SJSA1 (cell line): Measurements from ENCODE around the gene TRAPPC5. TPM values are rescaled to one million over a fixed set of nuclear protein-coding genes. Genes with fewer than 3 reads are reported as not detected.

Experiments
- DNase-seq, 2 experiments: peaks; one replicate each; pipeline ENCODE4 v3.0.0-alpha.2; 2015 to 2020; ENCODE audit warnings: low spot score in 2 of 2, low read depth in 1 of 2
- H3K27ac ChIP-seq: fragments of 250-450 bp; sonication (Bioruptor Pico); 2 replicates; pipeline ENCODE4 v1.5.1; 2020; ENCODE audit warnings: mild to moderate bottlenecking, moderate library complexity
- H3K27me3 ChIP-seq: fragments of 250-450 bp; sonication (Bioruptor Pico); replicated peaks from 2 replicates; pipeline ENCODE4 v1.5.1; 2020; ENCODE audit warnings: mild to moderate bottlenecking, moderate library complexity
- H3K36me3 ChIP-seq: fragments of 250-450 bp; sonication (Bioruptor Pico); 2 replicates; pipeline ENCODE4 v1.5.1; 2020; ENCODE audit warnings: mild to moderate bottlenecking
- H3K4me1 ChIP-seq: fragments of 250-450 bp; sonication (Bioruptor Pico); replicated peaks from 2 replicates; pipeline ENCODE4 v1.6.1; 2021; ENCODE audit warnings: mild to moderate bottlenecking
- H3K4me3 ChIP-seq: fragments of 250-450 bp; sonication (Bioruptor Pico); 2 replicates; pipeline ENCODE4 v1.5.1; 2020; ENCODE audit warnings: mild to moderate bottlenecking
- H3K9me3 ChIP-seq: fragments of 250-450 bp; sonication (Bioruptor Pico); replicated peaks from 2 replicates; pipeline ENCODE4 v1.5.1; 2020; ENCODE audit warnings: mild to moderate bottlenecking
- total RNA-seq: library from RNA; depleted of rRNA; stranded (reverse); fragments of >200 nt; shearing (Covaris generic); gene quantifications from 2 replicates; pipeline ENCODE4 v1.2.3, GENCODE V29; 2014

TRAPPC5 gene
- total RNA-seq, 1 experiment from 2014 or later, result 131 TPM

GRCh38 chr19:7690779-7691258, 10.2 kb downstream of the TRAPPC5 start:
- H3K27ac ChIP-seq, result no peak overlapping the region
- no peak overlapping the region for H3K4me3 ChIP-seq
- no peaks in the 10 kb centered on the region for H3K4me1 ChIP-seq
- no peaks in the 10 kb centered on the region for H3K9me3 ChIP-seq
- H3K36me3 ChIP-seq, result no peaks in the 10 kb centered on the region
- no peaks in the 10 kb centered on the region for H3K27me3 ChIP-seq
- DNase-seq, result no peak

- DNase-seq, result no peak
- H3K27me3 ChIP-seq, result no peaks in the 10 kb centered on the region
- no peak overlapping the region for H3K4me3 ChIP-seq
- H3K4me1 ChIP-seq, result no peaks in the 10 kb centered on the region
- H3K9me3 ChIP-seq, result no peaks in the 10 kb centered on the region
- no peak overlapping the region for H3K27ac ChIP-seq
- H3K36me3 ChIP-seq, result no peaks in the 10 kb centered on the region
These were observed 10.9 kb downstream of the TRAPPC5 start for GRCh38 chr19:7691497-7691896.

- 0 out of 2 replicates have a peak, but pooled peaks cover 1% of the 10 kb centered on the region for H3K27me3 ChIP-seq
- no peaks in the 10 kb centered on the region for H3K36me3 ChIP-seq
- no peak overlapping the region for H3K4me3 ChIP-seq
- no peaks in the 10 kb centered on the region for H3K4me1 ChIP-seq
- no peak for DNase-seq
- no peaks in the 10 kb centered on the region for H3K9me3 ChIP-seq
- H3K27ac ChIP-seq, result no peak overlapping the region
These were observed 11.9 kb downstream of the TRAPPC5 start for GRCh38 chr19:7692417-7693088.

GRCh38 chr19:7694499-7694898, 13.9 kb downstream of the TRAPPC5 start:
- Histone ChIP-seq H3K4me1 (no peaks in the 10 kb centered on the region), H3K9me3 (no peaks in the 10 kb centered on the region), H3K36me3 (no peaks in the 10 kb centered on the region), H3K27me3 (peaks cover 5% of the 10 kb centered on the region; the same call in 1 of the 2 replicates), H3K27ac (no peak overlapping the region), H3K4me3 (no peak overlapping the region)
- no peak for DNase-seq

GRCh38 chr19:7697721-7698287, 17.2 kb downstream of the TRAPPC5 start:
- DNase-seq, result no peak
- Histone ChIP-seq H3K4me1 (no peaks in the 10 kb centered on the region), H3K4me3 (no peak overlapping the region), H3K9me3 (no peaks in the 10 kb centered on the region), H3K27me3 (peaks cover 5% of the 10 kb centered on the region; the same call in 1 of the 2 replicates), H3K36me3 (no peaks in the 10 kb centered on the region), H3K27ac (no peak overlapping the region)

- no peak for DNase-seq
- no peaks in the 10 kb centered on the region for H3K36me3 ChIP-seq
- H3K27me3 ChIP-seq, result peaks cover 5% of the 10 kb centered on the region; the same call in 1 of the 2 replicates
- no peak overlapping the region for H3K4me3 ChIP-seq
- no peak overlapping the region for H3K27ac ChIP-seq
- no peaks in the 10 kb centered on the region for H3K9me3 ChIP-seq
- no peaks in the 10 kb centered on the region for H3K4me1 ChIP-seq
These were observed 17.9 kb downstream of the TRAPPC5 start for GRCh38 chr19:7698583-7698982.

GRCh38 chr19:7699003-7699402, 18.4 kb downstream of the TRAPPC5 start:
- H3K4me3 ChIP-seq, result no peak overlapping the region
- H3K9me3 ChIP-seq, result no peaks in the 10 kb centered on the region
- no peak overlapping the region for H3K27ac ChIP-seq
- DNase-seq, result no peak
- H3K4me1 ChIP-seq, result no peaks in the 10 kb centered on the region
- H3K27me3 ChIP-seq, result peaks cover 5% of the 10 kb centered on the region; the same call in 1 of the 2 replicates
- no peaks in the 10 kb centered on the region for H3K36me3 ChIP-seq

- H3K27ac ChIP-seq, result no peak overlapping the region
- H3K9me3 ChIP-seq, result no peaks in the 10 kb centered on the region
- peaks cover 5% of the 10 kb centered on the region; the same call in 1 of the 2 replicates for H3K27me3 ChIP-seq
- no peak for DNase-seq
- H3K4me1 ChIP-seq, result no peaks in the 10 kb centered on the region
- no peak overlapping the region for H3K4me3 ChIP-seq
- no peaks in the 10 kb centered on the region for H3K36me3 ChIP-seq
These were observed 19.1 kb downstream of the TRAPPC5 start for GRCh38 chr19:7699417-7700401.

- Histone ChIP-seq H3K4me3 (no peak overlapping the region), H3K27me3 (peaks cover 5% of the 10 kb centered on the region; the same call in 1 of the 2 replicates), H3K27ac (no peak overlapping the region), H3K9me3 (no peaks in the 10 kb centered on the region), H3K4me1 (no peaks in the 10 kb centered on the region), H3K36me3 (no peaks in the 10 kb centered on the region)
- DNase-seq, result no peak
These were observed 20.5 kb downstream of the TRAPPC5 start for GRCh38 chr19:7701049-7701653.

- peaks cover 5% of the 10 kb centered on the region; the same call in 1 of the 2 replicates for H3K27me3 ChIP-seq
- no peaks in the 10 kb centered on the region for H3K36me3 ChIP-seq
- no peak for DNase-seq
- H3K4me3 ChIP-seq, result no peak within 1 kb of the TSS
- H3K9me3 ChIP-seq, result no peaks in the 10 kb centered on the region
- H3K27ac ChIP-seq, result no peak within 1 kb of the TSS
- no peaks in the 10 kb centered on the region for H3K4me1 ChIP-seq
These were observed 21.2 kb downstream of the TRAPPC5 start, which contains the start of gene FCER2 for GRCh38 chr19:7701654-7702457. TSS of gene FCER2 (minus strand) at chr19:7702131. CDS start at chr19:7699760, 2,371 bp downstream.

- Histone ChIP-seq H3K36me3 (no peaks in the 10 kb centered on the region), H3K27ac (no peak overlapping the region), H3K9me3 (no peaks in the 10 kb centered on the region), H3K4me3 (no peak overlapping the region), H3K4me1 (no peaks in the 10 kb centered on the region), H3K27me3 (no peaks in the 10 kb centered on the region; the same call in 1 of the 2 replicates)
- no peak for DNase-seq
These were observed 22.7 kb downstream of the TRAPPC5 start for GRCh38 chr19:7703332-7703731.

GRCh38 chr19:7704280-7705060, 23.8 kb downstream of the TRAPPC5 start:
- Histone ChIP-seq H3K4me1 (no peaks in the 10 kb centered on the region), H3K27me3 (peaks cover 3% of the 10 kb centered on the region; the same call in 1 of the 2 replicates), H3K9me3 (no peaks in the 10 kb centered on the region), H3K4me3 (no peak overlapping the region), H3K36me3 (no peaks in the 10 kb centered on the region), H3K27ac (no peak overlapping the region)
- DNase-seq, result no peak
